ENCODE measurements around the gene GPC6.

GPC6 gene

DNA sequence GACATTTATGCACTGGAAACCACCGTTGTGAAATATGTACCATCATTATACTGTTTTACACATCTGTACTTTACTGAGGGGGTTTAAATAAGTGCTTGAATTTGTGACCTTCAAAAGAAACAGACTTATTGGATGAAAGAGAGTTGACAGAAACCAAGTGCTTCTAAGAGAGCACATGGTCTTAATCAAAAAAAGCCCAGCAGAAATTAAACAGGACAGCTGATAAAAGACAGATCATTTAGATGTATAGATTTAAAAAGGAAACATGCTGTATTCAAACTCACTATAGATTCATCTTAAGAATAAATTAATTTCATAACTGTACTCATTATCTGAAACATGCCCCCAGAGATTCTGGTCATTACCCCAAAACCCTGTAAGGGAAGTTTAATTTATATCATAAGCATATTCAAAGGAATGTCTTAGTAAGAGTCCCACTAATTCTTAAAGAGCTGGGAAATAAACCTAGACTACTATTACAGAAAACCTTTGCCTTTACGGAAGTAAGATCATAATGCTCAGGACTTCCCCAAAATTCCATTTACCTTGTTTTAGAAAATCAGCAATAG is 831.1 kb downstream of the GPC6 start:
- ATAC-seq = no peak
- no peak overlapping the region for H3K4me3 Mint-ChIP-seq
- peaks cover 1% of the 10 kb centered on the region for H3K27me3 Mint-ChIP-seq
- no peaks in the 10 kb centered on the region for H3K36me3 Mint-ChIP-seq (ENCODE audit: low read depth)
- no peak for DNase-seq
- H3K9me3 Mint-ChIP-seq = no peaks in the 10 kb centered on the region
- H3K4me1 Mint-ChIP-seq = no peaks in the 10 kb centered on the region
- no peak overlapping the region for H3K27ac Mint-ChIP-seq

DNA sequence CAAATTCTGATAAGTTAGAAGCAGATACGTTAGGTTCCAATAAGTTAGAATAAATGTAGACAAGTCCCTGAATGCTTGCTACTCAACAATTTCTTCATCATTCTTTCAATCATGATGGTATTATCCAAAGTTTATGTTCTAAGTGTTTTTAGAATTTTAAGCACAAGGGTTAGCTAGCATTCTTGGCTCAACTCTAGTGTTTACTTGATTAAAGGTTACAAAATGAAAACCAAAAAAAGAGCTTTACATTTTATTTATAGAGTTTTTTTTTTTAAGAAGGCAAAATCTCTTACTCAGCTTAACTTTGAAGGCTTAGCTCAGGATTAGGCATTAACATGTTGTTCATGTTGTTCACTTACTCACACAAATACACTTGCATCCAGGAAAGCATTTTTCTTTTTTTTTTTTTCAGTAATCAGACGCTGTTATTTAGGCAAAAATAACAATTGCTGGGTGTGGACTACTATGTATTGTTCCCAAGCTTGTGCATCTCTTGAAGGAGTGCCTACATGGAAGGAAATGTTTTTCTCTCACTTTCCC is 832.3 kb downstream of the GPC6 start:
- Mint-ChIP-seq H3K27ac (no peak overlapping the region), H3K4me1 (no peaks in the 10 kb centered on the region), H3K9me3 (no peaks in the 10 kb centered on the region), H3K36me3 (ENCODE audit: low read depth) (no peaks in the 10 kb centered on the region), H3K4me3 (no peak overlapping the region), H3K27me3 (peaks cover 2% of the 10 kb centered on the region)
- ATAC-seq (no peak), DNase-seq (no peak)

DNA sequence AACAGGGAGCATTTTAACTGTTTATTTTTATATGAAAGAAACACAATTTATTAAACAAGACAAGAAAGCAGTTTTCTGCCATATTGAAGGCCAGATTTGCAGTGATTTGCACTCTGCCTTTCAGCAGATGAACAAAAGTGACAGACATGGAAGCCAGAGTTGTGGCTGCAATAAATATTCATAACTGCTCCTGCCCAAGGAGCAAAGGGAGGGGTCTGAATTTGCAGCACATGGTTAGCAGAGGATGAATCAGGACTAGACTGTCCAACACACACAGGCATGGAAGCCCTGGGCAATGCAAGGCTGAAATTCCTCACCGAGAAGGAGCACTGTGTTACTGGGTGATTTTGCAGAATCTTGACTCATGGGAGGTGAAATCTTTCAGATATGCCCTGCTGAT is 834.7 kb downstream of the GPC6 start:
- H3K4me1 Mint-ChIP-seq = no peaks in the 10 kb centered on the region
- H3K27ac Mint-ChIP-seq = no peak overlapping the region
- DNase-seq (no peak), ATAC-seq (no peak)
- H3K36me3 Mint-ChIP-seq (ENCODE audit: low read depth) = no peaks in the 10 kb centered on the region
- H3K4me3 Mint-ChIP-seq = no peak overlapping the region
- H3K27me3 Mint-ChIP-seq = peaks cover 2% of the 10 kb centered on the region
- H3K9me3 Mint-ChIP-seq = no peaks in the 10 kb centered on the region

DNA sequence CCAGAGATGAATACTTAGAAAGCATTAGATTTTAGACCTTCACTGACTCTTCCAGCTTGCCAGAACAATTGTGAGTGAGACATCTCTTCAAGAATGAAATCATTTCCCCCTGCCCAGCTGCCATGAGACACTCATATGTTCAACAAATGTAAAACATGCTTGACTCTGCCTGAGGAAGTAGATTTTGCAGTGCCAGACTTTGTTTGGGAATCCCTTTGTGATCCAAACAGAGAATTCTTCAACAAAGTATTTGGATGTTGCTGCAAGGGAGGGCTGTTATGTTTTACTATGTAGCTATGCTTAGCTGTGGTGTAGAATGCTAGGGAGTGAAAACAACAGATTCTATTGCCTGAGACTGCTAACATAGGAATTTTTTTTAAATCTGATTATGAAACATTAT is 836.5 kb downstream of the GPC6 start:
- H3K36me3 Mint-ChIP-seq (ENCODE audit: low read depth) = no peaks in the 10 kb centered on the region
- H3K4me1 Mint-ChIP-seq = no peaks in the 10 kb centered on the region
- ATAC-seq (no peak), DNase-seq (no peak)
- no peaks in the 10 kb centered on the region for H3K9me3 Mint-ChIP-seq
- no peak overlapping the region for H3K4me3 Mint-ChIP-seq
- no peak overlapping the region for H3K27ac Mint-ChIP-seq
- H3K27me3 Mint-ChIP-seq = peaks cover 2% of the 10 kb centered on the region

DNA sequence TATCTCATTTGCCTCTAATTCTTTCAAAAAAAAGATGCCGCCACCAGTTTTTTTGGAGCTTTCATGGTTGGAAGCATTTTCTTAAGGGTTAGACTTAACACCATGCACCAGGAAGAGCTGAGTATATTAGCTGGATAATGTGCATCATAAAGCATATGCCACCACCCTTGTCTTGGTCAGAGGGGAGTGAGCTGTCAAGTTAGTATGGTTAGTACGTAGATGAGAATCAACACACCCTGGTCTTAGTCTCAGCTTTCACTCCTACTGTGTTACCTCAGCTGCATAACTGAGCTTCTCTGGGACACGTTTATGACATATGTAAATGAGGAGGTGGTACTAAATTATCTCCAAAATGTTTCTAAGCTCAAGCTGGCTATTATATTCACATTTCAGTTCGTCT is 837.2 kb downstream of the GPC6 start:
- Mint-ChIP-seq H3K27ac (no peak overlapping the region), H3K27me3 (peaks cover 2% of the 10 kb centered on the region), H3K9me3 (no peaks in the 10 kb centered on the region), H3K4me1 (no peaks in the 10 kb centered on the region), H3K4me3 (no peak overlapping the region), H3K36me3 (ENCODE audit: low read depth) (no peaks in the 10 kb centered on the region)
- DNase-seq (no peak), ATAC-seq (no peak)

DNA sequence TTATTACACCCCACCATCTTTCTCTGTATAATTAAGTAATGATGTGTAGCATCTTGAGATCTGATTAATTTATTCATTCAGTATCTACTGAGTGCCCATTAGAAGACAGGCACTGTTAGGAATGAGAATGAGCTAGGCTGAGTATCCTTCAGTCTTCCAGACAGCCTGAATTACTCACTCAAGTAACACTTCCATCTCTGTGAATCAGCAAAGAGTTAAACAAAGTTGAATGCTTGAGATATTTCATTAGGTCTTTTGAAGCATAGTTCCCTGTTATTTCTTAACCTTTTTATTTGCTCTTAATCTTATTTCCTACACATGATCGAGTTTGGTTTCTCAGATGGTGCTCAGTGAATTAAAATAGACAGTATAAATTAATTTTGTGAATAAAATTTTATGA is 839.1 kb downstream of the GPC6 start:
- Mint-ChIP-seq H3K4me3 (no peak overlapping the region), H3K4me1 (no peaks in the 10 kb centered on the region), H3K27me3 (peaks cover 6% of the 10 kb centered on the region), H3K27ac (no peak overlapping the region), H3K36me3 (ENCODE audit: low read depth) (no peaks in the 10 kb centered on the region), H3K9me3 (no peaks in the 10 kb centered on the region)
- ATAC-seq = no peak
- DNase-seq = no peak

DNA sequence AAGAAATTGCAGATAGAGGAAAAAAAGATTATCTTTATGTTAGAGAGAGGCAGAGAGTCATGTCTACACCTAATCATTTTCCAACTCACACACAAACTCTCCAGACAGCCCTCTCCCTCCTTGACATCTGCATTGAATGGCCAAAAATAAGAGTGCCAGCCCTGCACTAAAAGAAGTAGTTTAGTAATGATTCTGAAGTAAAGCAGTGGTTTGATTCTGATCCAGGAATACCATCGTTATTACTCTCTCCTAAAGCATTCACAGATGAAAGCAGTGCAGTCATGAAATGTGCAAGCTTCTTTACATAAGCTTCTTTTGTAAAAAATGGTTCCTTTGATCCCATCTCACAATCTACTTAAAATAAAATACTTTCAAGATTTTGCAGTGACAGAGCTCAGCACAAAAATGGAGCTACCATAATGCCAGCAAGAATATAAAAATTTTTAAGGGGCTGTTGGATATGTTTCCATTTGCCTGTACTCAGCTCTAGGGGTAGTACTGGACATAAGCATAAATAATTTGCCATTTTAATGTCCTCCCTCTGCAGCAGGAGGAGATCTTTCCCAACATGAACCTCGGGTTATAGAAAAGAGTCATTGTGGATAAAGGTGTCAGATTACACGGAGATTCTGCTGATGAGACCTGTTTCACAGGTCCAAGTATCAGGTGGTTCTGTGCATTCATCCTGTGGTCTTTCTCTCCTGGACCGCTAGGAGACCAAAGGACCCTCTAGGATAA is 846.6 kb downstream of the GPC6 start:
- Mint-ChIP-seq H3K9me3 (peaks cover 10% of the 10 kb centered on the region), H3K27ac (no peak overlapping the region), H3K36me3 (ENCODE audit: low read depth) (no peaks in the 10 kb centered on the region), H3K4me3 (no peak overlapping the region), H3K27me3 (peaks cover 7% of the 10 kb centered on the region), H3K4me1 (no peaks in the 10 kb centered on the region)
- ATAC-seq = no peak
- DNase-seq = no peak

DNA sequence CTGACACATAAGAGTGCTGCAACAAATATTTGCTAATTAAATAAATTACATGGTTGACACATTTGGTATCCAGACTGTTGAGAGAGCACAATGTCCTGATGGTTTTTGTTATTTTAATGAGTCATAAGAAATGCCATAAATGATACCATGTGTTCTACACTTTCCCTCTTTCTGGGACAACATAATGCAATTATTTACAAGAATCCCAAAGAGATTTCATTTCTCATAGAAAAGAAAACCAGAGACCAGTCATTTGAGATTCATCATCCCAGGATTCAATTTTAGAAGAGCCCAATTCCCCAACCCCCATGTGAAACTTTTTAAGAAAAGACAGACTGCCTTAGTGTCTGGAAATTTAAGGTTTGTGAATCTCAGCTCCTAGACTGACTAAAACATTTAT is 853.3 kb downstream of the GPC6 start:
- no peak overlapping the region for H3K4me3 Mint-ChIP-seq
- no peaks in the 10 kb centered on the region for H3K36me3 Mint-ChIP-seq (ENCODE audit: low read depth)
- DNase-seq (no peak), ATAC-seq (no peak)
- H3K4me1 Mint-ChIP-seq = no peaks in the 10 kb centered on the region
- no peak overlapping the region for H3K27ac Mint-ChIP-seq
- H3K9me3 Mint-ChIP-seq = peaks cover 12% of the 10 kb centered on the region
- H3K27me3 Mint-ChIP-seq = peaks cover 15% of the 10 kb centered on the region

DNA sequence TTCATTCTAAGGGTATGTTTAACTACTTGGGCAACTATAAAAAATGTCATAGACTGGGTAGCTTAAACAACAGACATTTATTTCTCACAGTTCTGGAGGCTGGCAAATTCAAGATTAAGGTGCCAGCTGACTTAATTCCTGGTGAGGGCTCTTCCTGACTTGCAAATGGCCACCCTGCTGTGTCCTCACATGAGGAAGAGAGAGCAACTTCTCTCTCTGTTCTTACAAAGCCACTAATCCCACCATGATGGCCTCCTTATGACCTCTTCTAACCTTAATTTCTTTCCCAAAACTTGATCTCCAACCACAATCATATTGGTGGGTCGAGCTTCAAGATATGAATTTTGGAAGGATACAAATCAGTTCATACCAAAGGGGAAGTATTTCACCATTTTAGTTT is 853.9 kb downstream of the GPC6 start:
- Mint-ChIP-seq H3K9me3 (peaks cover 12% of the 10 kb centered on the region), H3K27ac (no peak overlapping the region), H3K27me3 (peaks cover 15% of the 10 kb centered on the region), H3K4me1 (no peaks in the 10 kb centered on the region), H3K36me3 (ENCODE audit: low read depth) (no peaks in the 10 kb centered on the region), H3K4me3 (no peak overlapping the region)
- ATAC-seq = no peak
- no peak for DNase-seq

DNA sequence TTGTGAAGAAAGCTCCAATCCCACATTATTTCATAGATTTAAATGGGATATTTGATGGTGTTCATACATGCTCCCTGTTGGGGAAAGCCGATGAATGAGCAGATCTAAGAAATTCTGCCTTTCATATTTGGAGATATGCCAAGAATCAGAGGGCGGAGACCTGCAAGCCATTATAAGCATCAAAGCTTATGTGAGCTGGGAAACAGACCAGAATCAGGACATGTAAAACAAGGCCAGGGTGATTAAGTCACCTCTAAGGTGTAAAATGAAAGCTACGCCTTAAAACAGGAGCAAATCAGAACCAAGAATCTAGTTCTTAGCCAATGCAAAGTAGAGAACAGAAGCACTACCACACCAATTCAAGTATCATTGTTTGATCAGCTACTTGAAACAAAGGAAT is 860.5 kb downstream of the GPC6 start:
- DNase-seq = no peak
- peaks cover 1% of the 10 kb centered on the region for H3K27me3 Mint-ChIP-seq
- H3K4me1 Mint-ChIP-seq = peaks cover 2% of the 10 kb centered on the region
- no peaks in the 10 kb centered on the region for H3K36me3 Mint-ChIP-seq (ENCODE audit: low read depth)
- ATAC-seq = no peak
- H3K4me3 Mint-ChIP-seq = no peak overlapping the region
- no peaks in the 10 kb centered on the region for H3K9me3 Mint-ChIP-seq
- H3K27ac Mint-ChIP-seq = no peak overlapping the region

DNA sequence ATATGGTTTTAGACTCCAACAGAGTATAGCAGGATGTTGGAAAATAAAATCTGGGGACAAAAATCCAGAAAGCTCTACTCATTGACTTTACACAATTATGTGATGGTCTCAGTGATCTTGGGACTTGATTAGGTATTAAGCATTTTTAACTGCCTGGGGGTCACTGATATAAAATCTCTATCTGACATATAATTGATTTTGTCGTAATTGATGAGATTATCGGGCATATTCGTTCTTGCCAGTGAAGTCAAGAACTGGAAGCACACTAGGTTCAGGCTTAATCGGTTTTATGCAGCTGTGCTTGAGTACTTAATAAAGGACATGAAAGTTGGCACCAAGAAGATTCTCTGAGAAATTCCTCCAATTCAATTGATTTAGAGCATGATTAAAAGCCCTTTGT is 862.1 kb downstream of the GPC6 start:
- H3K9me3 Mint-ChIP-seq = no peaks in the 10 kb centered on the region
- H3K4me3 Mint-ChIP-seq = no peak overlapping the region
- DNase-seq = no peak
- no peaks in the 10 kb centered on the region for H3K36me3 Mint-ChIP-seq (ENCODE audit: low read depth)
- H3K4me1 Mint-ChIP-seq = peaks cover 2% of the 10 kb centered on the region
- no peak overlapping the region for H3K27ac Mint-ChIP-seq
- ATAC-seq = no peak
- H3K27me3 Mint-ChIP-seq = no peaks in the 10 kb centered on the region

DNA sequence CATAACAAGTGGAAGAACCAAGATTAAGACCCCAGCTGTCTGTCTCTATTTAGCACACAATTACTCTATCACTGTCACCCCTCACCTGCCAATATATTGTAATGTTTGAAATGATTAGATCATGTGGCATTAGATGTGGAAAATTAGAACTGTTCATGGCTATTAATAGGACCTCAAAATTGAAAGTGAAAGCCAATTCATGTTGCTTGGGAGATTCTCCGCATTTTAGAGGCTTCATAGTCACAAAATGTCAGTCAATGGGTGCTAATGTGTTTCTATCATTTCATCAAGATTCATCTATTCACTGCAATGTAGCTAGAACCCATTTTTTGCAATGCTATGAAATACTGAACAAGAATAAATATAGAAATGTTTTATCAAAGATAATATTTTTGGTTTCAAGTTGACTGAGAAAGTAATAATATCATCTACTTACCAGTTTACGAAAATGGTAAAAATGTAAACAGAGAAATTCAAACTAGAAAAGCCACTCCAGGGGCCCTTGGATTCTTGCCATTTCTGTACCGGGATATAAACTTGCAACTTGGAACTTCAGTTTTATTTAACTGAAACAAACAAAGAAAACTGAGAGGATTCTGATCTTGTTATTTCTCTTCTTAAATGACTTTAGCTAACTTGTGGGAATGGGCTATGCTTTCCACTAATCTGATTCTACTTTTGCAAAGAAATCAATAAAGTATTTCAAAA is 864.3 kb downstream of the GPC6 start:
- peaks cover 2% of the 10 kb centered on the region for H3K4me1 Mint-ChIP-seq
- H3K9me3 Mint-ChIP-seq = no peaks in the 10 kb centered on the region
- H3K36me3 Mint-ChIP-seq (ENCODE audit: low read depth) = no peaks in the 10 kb centered on the region
- ATAC-seq (no peak), DNase-seq (no peak)
- no peak overlapping the region for H3K4me3 Mint-ChIP-seq
- no peak overlapping the region for H3K27ac Mint-ChIP-seq
- no peaks in the 10 kb centered on the region for H3K27me3 Mint-ChIP-seq

DNA sequence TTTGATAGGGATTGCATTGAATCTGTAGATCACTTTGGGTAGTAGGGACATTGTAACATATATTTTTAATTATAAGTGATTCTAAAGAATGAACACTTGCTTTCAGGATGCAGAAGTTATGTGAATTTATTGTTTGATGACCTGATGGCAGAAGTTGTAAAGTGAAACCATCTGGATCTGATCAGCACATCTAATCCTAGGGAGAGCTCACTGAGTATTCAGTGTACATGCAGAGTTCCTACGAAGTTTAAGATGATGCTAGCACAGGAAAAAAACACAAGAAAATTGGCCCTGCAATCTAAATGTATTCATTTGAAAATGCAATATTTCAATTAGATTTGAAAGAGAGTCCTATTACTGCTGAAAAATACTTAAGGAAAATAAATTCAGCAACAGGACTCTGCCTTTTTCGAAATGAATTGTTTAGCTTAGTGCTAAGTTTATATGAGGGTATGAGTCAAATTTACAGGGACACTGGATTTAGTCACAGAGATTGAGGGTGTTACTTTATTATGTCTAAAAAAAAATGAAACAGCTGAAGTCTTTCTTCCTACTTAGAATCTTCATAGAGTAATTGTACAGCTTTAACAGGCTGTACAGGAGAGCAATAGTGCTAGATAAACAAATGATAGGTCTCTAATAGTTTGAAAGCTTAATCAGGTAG is 867.2 kb downstream of the GPC6 start:
- Mint-ChIP-seq H3K4me3 (no peak overlapping the region), H3K27me3 (no peaks in the 10 kb centered on the region), H3K27ac (no peak overlapping the region), H3K9me3 (no peaks in the 10 kb centered on the region), H3K36me3 (ENCODE audit: low read depth) (no peaks in the 10 kb centered on the region), H3K4me1 (peaks cover 2% of the 10 kb centered on the region)
- no peak for ATAC-seq
- DNase-seq = no peak

DNA sequence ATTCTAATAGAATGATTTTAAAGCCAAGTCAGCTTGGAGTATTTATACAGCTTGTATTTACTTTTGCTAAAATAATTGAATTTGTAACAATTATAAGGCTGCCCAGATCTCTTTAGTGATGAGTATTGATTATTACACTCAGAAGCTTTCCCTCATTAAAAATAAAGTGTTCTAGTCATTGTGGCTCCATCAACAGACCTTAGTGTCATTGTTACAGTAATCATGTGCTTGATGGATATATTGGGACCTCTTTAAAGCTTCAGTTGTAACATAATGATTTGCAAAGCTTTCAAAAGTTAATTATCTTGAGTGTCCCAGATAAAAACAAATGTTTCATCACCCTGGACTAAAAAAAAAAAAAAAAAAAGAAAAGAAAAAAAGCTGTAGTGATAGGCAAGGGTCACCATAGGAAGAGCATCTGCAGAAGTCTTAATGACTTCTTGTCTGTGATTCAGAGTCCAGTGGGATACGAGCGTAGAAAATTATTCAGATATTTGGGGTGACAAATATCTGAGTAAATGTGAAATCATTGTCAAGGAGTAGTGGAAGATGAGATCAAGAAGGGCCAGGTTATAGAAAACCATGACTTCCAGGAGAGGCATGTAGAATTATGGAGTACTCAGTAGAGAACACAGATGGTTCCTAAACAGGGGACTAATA is 883.2 kb downstream of the GPC6 start:
- ATAC-seq = no peak
- DNase-seq = no peak
- Mint-ChIP-seq H3K4me3 (no peak overlapping the region), H3K9me3 (peaks cover 8% of the 10 kb centered on the region), H3K27me3 (peaks cover 13% of the 10 kb centered on the region), H3K4me1 (no peaks in the 10 kb centered on the region), H3K36me3 (ENCODE audit: low read depth) (no peaks in the 10 kb centered on the region), H3K27ac (no peak overlapping the region)

Measured in activated naive CD8-positive, alpha-beta T cell treated with anti-CD3 and anti-CD28 coated beads, Interleukin-2, amount 50 U/mL, for 24 hours (primary cell).